ENCODE measurements around the gene METTL25B.
A peak's percentile ranks its signal among the peaks of the same experiment; 100 is the strongest.

METTL25B gene

GRCh38 chr1:156727926-156728598 is at the start of gene METTL25B:
Gene METTL25B (plus strand): TSS chr1:156728469. CDS start chr1:156729105, 636 bp downstream.
- peak; percentile 39 for DNase-seq (ENCODE audit: low read depth)

- no peak for DNase-seq (ENCODE audit: low read depth)
These were observed 48.2 kb upstream of the METTL25B start for GRCh38 chr1:156680056-156680455.

- no peak for DNase-seq (ENCODE audit: low read depth)
These were observed 46.9 kb upstream of the METTL25B start for GRCh38 chr1:156681196-156681960.

GRCh38 chr1:156682166-156682890 is 45.9 kb upstream of the METTL25B start:
- DNase-seq (ENCODE audit: low read depth): no peak

GRCh38 chr1:156684227-156684782 is 44.0 kb upstream of the METTL25B start:
- no peak for DNase-seq (ENCODE audit: low read depth)

GRCh38 chr1:156689035-156689952 is 39.0 kb upstream of the METTL25B start:
- DNase-seq (ENCODE audit: low read depth): peak; percentile 60

- no peak for DNase-seq (ENCODE audit: low read depth)
These were observed 38.2 kb upstream of the METTL25B start for GRCh38 chr1:156689953-156690674.

- DNase-seq (ENCODE audit: low read depth): no peak
These were observed 37.6 kb upstream of the METTL25B start for GRCh38 chr1:156690675-156691036.

GRCh38 chr1:156691191-156691590 is 37.1 kb upstream of the METTL25B start:
- no peak for DNase-seq (ENCODE audit: low read depth)

- no peak for DNase-seq (ENCODE audit: low read depth)
These were observed 36.4 kb upstream of the METTL25B start for GRCh38 chr1:156691665-156692440.

GRCh38 chr1:156692441-156692924 is 35.8 kb upstream of the METTL25B start:
- DNase-seq (ENCODE audit: low read depth): no peak

GRCh38 chr1:156692925-156693847 is 35.1 kb upstream of the METTL25B start:
- DNase-seq (ENCODE audit: low read depth): no peak

GRCh38 chr1:156693848-156694689 is 34.2 kb upstream of the METTL25B start:
- DNase-seq (ENCODE audit: low read depth): no peak

GRCh38 chr1:156694690-156694962 is 33.6 kb upstream of the METTL25B start:
- no peak for DNase-seq (ENCODE audit: low read depth)

- no peak for DNase-seq (ENCODE audit: low read depth)
These were observed 31.5 kb upstream of the METTL25B start for GRCh38 chr1:156696755-156697154.

GRCh38 chr1:156697481-156697880 is 30.8 kb upstream of the METTL25B start:
- DNase-seq (ENCODE audit: low read depth): no peak

- no peak for DNase-seq (ENCODE audit: low read depth)
These were observed 29.3 kb upstream of the METTL25B start for GRCh38 chr1:156698995-156699394.

Data from stimulated activated CD8-positive, alpha-beta memory T cell treated with anti-CD3 and anti-CD28 coated beads, Interleukin-15, amount 100 ng/mL, for 1 hour (primary cell).